Measurements from ENCODE around the gene VMAC. TPM values are rescaled to one million over a fixed set of nuclear protein-coding genes. Genes with fewer than 3 reads are reported as not detected.

The VMAC gene
- total and polyA plus RNA-seq, 12 donors: 1.3 to 5.8 (median 2.5) TPM

- Histone ChIP-seq H3K9me3 (no peaks in the 10 kb centered on the region), H3K27ac (peak overlapping the region; percentile 33 to 82 (median 68)), H3K36me3 (peaks cover 0 to 26% (median 0%) of the 10 kb centered on the region in 9 donors), H3K4me1 (peaks cover 37 to 100% (median 96%) of the 10 kb centered on the region in 9 donors), H3K27me3 (no peaks in the 10 kb centered on the region), H3K4me3 (no peak overlapping the region)
- TF ChIP-seq CTCF (IDR thresholded peaks at IDR 0.05): no peak
- ATAC-seq (peak in 1 of 8 donors; percentile 10), DNase-seq (no peak)
- intact Hi-C loops (cut with DNase I): loop anchor here in 1 of 10 donors (10.0 kb wide), 1 partner anchor 609 kb away; the partner anchor contains the start of gene PTPRS
- WGBS, 2 donors: 51 to 54% methylated on average over 17 of the region's 17 CpGs
Observed at GRCh38 chr19:5953680-5954213, 49.1 kb downstream of the VMAC start.

- intact Hi-C loops (cut with DNase I): loop anchor here in 1 of 10 donors (10.0 kb wide), 1 partner anchor 609 kb away; the partner anchor contains the start of gene PTPRS
- WGBS, 2 donors: 39 to 50% methylated on average over 6 of the region's 6 CpGs
- Histone ChIP-seq H3K4me3 (peak overlapping the region in 3 of 10 donors; percentile 5 to 13 (median 6)), H3K27ac (peak overlapping the region; percentile 33 to 82 (median 68)), H3K4me1 (peaks cover 37 to 100% (median 94%) of the 10 kb centered on the region in 9 donors), H3K36me3 (peaks cover 0 to 23% (median 0%) of the 10 kb centered on the region in 9 donors), H3K27me3 (no peaks in the 10 kb centered on the region), H3K9me3 (no peaks in the 10 kb centered on the region)
- peak in 1 of 8 donors; percentile 2 for ATAC-seq
- DNase-seq: no peak
- no peak for TF ChIP-seq CTCF (IDR thresholded peaks at IDR 0.05)
Observed at GRCh38 chr19:5954293-5954692, 49.6 kb downstream of the VMAC start.

- 55 to 58% methylated on average over 3 of the region's 3 CpGs for WGBS, 2 donors
- TF ChIP-seq CTCF (IDR thresholded peaks at IDR 0.05): no peak
- peaks cover 45 to 100% (median 95%) of the 10 kb centered on the region in 9 donors for H3K4me1 ChIP-seq
- no peaks in the 10 kb centered on the region for H3K9me3 ChIP-seq
- H3K27ac ChIP-seq: peak overlapping the region in 9 of 10 donors; percentile 38 to 82 (median 68)
- DNase-seq (no peak), ATAC-seq (no peak)
- no peak overlapping the region for H3K4me3 ChIP-seq
- H3K36me3 ChIP-seq: peaks cover 0 to 11% (median 0%) of the 10 kb centered on the region in 9 donors
- H3K27me3 ChIP-seq: no peaks in the 10 kb centered on the region
- intact Hi-C loops (cut with DNase I): loop anchor here in 1 of 10 donors (10.0 kb wide), 1 partner anchor 611 kb away; the partner anchor contains the start of gene PTPRS
Observed at GRCh38 chr19:5955636-5955935, 50.9 kb downstream of the VMAC start.

- intact Hi-C loops (cut with DNase I): loop anchor here in 1 of 10 donors (10.0 kb wide), 1 partner anchor 612 kb away; the partner anchor contains the start of gene PTPRS
- no peaks in the 10 kb centered on the region for H3K9me3 ChIP-seq
- TF ChIP-seq CTCF (IDR thresholded peaks at IDR 0.05): no peak
- H3K27me3 ChIP-seq: no peaks in the 10 kb centered on the region
- no peak overlapping the region for H3K4me3 ChIP-seq
- ATAC-seq (no peak), DNase-seq (no peak)
- H3K4me1 ChIP-seq: peaks cover 45 to 100% (median 95%) of the 10 kb centered on the region in 9 donors
- H3K36me3 ChIP-seq: peaks cover 0 to 11% (median 0%) of the 10 kb centered on the region in 9 donors
- peak overlapping the region in 5 of 10 donors; percentile 21 to 82 (median 68) for H3K27ac ChIP-seq
- 54 to 59% methylated on average over 3 of the region's 3 CpGs for WGBS, 2 donors
Observed at GRCh38 chr19:5956323-5956722, 51.7 kb downstream of the VMAC start.

Measured in heart right ventricle (tissue), 16 donors.